ENCODE measurements around the gene FBXO10. TPM values are rescaled to one million over a fixed set of nuclear protein-coding genes. Genes with fewer than 3 reads are reported as not detected.
"Not testable (repeated sequence)": the region's sequence is repeated elsewhere in the genome, so short reads cannot be mapped to it uniquely, and the experiment has no call there.

Gene FBXO10
- total and polyA plus RNA-seq, 2 donors (not counting 1 experiment from before 2014, with no cell fraction given): 7.6 to 12.2 TPM

DNA sequence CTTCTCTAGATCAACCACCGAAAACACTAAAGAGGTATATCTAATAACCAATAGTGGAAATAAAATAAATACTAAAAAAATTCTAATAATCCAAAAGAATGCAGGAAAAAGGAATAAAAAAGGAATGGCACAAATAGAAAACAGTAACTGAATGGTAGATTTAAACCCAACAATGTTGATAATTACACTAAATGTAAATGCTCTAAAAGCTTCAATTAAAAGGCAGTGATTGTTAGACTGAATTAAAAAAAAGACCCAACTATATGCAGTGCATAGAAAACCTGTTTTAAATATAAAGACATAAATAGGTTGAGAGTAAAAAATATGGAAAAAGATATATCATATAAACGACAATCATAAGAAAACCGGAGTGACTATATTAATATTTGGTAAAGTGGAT is 101.7 kb downstream of the FBXO10 start:
- TF ChIP-seq, protein P1, sequence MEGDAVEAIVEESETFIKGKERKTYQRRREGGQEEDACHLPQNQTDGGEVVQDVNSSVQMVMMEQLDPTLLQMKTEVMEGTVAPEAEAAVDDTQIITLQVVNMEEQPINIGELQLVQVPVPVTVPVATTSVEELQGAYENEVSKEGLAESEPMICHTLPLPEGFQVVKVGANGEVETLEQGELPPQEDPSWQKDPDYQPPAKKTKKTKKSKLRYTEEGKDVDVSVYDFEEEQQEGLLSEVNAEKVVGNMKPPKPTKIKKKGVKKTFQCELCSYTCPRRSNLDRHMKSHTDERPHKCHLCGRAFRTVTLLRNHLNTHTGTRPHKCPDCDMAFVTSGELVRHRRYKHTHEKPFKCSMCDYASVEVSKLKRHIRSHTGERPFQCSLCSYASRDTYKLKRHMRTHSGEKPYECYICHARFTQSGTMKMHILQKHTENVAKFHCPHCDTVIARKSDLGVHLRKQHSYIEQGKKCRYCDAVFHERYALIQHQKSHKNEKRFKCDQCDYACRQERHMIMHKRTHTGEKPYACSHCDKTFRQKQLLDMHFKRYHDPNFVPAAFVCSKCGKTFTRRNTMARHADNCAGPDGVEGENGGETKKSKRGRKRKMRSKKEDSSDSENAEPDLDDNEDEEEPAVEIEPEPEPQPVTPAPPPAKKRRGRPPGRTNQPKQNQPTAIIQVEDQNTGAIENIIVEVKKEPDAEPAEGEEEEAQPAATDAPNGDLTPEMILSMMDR (conservative IDR thresholded peaks at IDR 0.05 in 1 of 2, IDR thresholded peaks at IDR 0.05 in 1 of 2; ENCODE audit: low read depth in 1 of 2, low read length in 2 of 2): no peak
- TF ChIP-seq EZH2 (IDR thresholded peaks at IDR 0.05; ENCODE audit: low read length, missing control alignments): no peak
- Histone ChIP-seq H3K4me2 (ENCODE audit: extremely low read depth, insufficient read depth, low read length) (no peak overlapping the region), H3K27me3 (ENCODE audit: control insufficient read depth, insufficient read depth, low read length) (no peaks in the 10 kb centered on the region), H3K36me3 (ENCODE audit: control insufficient read depth, insufficient read depth, low read length) (no peaks in the 10 kb centered on the region), H3K9ac (ENCODE audit: insufficient read depth, low read length) (no peak overlapping the region), H3K27ac (ENCODE audit: insufficient read depth, low read length) (no peak overlapping the region), H3K4me3 (replicated peaks in 1 of 4; ENCODE audit: control extremely low read depth in 1 of 4, insufficient read depth in 1 of 4, low read depth in 3 of 4, low read length in 4 of 4) (no peak overlapping the region), H4K20me1 (ENCODE audit: control insufficient read depth, extremely low read depth, insufficient read depth, low read length) (no peaks in the 10 kb centered on the region), H3K79me2 (ENCODE audit: control insufficient read depth, insufficient read depth, low read length) (no peaks in the 10 kb centered on the region), H2AFZ (ENCODE audit: low read length) (no peak overlapping the region), H3K4me1 (ENCODE audit: control insufficient read depth, extremely low read depth, insufficient read depth, low read length) (no peaks in the 10 kb centered on the region), H3K9me3 (ENCODE audit: control insufficient read depth, insufficient read depth, low read depth, low read length) (no peaks in the 10 kb centered on the region)
- no peak for DNase-seq (ENCODE audit: low read depth in 2 of 2)

- H2AFZ ChIP-seq (ENCODE audit: low read length); H3K36me3 ChIP-seq (ENCODE audit: control insufficient read depth, insufficient read depth, low read length); H3K9ac ChIP-seq (ENCODE audit: insufficient read depth, low read length); H3K79me2 ChIP-seq (ENCODE audit: control insufficient read depth, insufficient read depth, low read length); H4K20me1 ChIP-seq (ENCODE audit: control insufficient read depth, extremely low read depth, insufficient read depth, low read length); H3K27ac ChIP-seq (ENCODE audit: insufficient read depth, low read length); H3K27me3 ChIP-seq (ENCODE audit: control insufficient read depth, insufficient read depth, low read length); H3K4me2 ChIP-seq (ENCODE audit: extremely low read depth, insufficient read depth, low read length); H3K4me1 ChIP-seq (ENCODE audit: control insufficient read depth, extremely low read depth, insufficient read depth, low read length); H3K9me3 ChIP-seq (ENCODE audit: control insufficient read depth, insufficient read depth, low read depth, low read length); DNase-seq (ENCODE audit: low read depth in 2 of 2); H3K4me3 ChIP-seq (replicated peaks in 1 of 4; ENCODE audit: control extremely low read depth in 1 of 4, insufficient read depth in 1 of 4, low read depth in 3 of 4, low read length in 4 of 4): not testable (repeated sequence)
These were observed 102.2 kb downstream of the FBXO10 start for GRCh38 chr9:37473982-37474381.

DNA sequence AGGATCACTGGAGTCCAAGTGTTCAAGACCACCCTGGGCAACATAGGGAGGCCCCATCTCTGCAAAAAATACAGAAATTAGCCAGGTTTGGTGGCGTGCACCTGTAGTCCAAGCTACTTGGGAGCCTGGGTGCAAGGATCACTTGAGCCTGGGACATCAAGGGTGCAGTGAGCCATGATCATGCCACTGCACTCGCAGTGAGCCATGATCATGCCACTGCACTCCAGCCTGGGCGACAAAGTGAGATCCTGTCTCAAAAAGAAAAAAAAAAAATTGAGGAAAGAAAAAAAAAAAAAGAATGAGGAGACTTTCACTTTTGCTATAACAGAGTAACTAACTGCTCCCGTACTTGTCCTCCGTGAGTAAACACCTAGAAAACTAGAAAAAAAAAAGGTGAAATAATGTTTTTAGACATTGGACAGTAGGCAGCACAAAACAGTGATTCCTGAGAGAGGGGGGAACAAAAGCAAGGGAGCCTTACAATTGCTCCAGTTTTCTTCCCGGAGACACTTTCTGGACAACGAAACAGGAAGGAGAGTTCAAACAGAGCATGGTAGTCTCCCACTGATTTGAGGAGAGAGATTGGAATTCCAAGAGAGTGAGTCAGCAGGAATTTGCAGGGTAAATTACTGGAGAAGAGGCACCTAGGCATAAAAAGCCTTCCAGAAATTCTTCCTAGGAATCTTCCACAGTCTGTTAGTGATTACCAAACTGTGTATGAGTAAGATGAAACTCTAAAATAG is 104.1 kb downstream of the FBXO10 start:
- H2AFZ ChIP-seq (ENCODE audit: low read length): no peak overlapping the region
- H3K9ac ChIP-seq (ENCODE audit: insufficient read depth, low read length): peak overlapping the region; percentile 11
- no peaks in the 10 kb centered on the region for H3K9me3 ChIP-seq (ENCODE audit: control insufficient read depth, insufficient read depth, low read depth, low read length)
- DNase-seq (ENCODE audit: low read depth in 2 of 2): peak; percentile 74 to 97
- no peaks in the 10 kb centered on the region for H3K79me2 ChIP-seq (ENCODE audit: control insufficient read depth, insufficient read depth, low read length)
- H3K27me3 ChIP-seq (ENCODE audit: control insufficient read depth, insufficient read depth, low read length): no peaks in the 10 kb centered on the region
- H3K27ac ChIP-seq (ENCODE audit: insufficient read depth, low read length): peak overlapping the region; percentile 71
- peak overlapping the region; percentile 16 to 68 (median 31) for H3K4me3 ChIP-seq (replicated peaks in 1 of 4; ENCODE audit: control extremely low read depth in 1 of 4, insufficient read depth in 1 of 4, low read depth in 3 of 4, low read length in 4 of 4)
- TF ChIP-seq EZH2 (IDR thresholded peaks at IDR 0.05; ENCODE audit: low read length, missing control alignments): no peak
- TF ChIP-seq, protein P1 (conservative IDR thresholded peaks at IDR 0.05 in 1 of 2, IDR thresholded peaks at IDR 0.05 in 1 of 2; ENCODE audit: low read depth in 1 of 2, low read length in 2 of 2): no peak
- H3K4me2 ChIP-seq (ENCODE audit: extremely low read depth, insufficient read depth, low read length): peak overlapping the region; percentile 49
- H3K4me1 ChIP-seq (ENCODE audit: control insufficient read depth, extremely low read depth, insufficient read depth, low read length): no peaks in the 10 kb centered on the region
- no peaks in the 10 kb centered on the region for H3K36me3 ChIP-seq (ENCODE audit: control insufficient read depth, insufficient read depth, low read length)
- H4K20me1 ChIP-seq (ENCODE audit: control insufficient read depth, extremely low read depth, insufficient read depth, low read length): no peaks in the 10 kb centered on the region

Measured in fibroblast of lung (primary cell).